Nephron progenitor cell (in vitro differentiated cells): Measurements from ENCODE around the gene SC5D.
A peak's percentile ranks its signal among the peaks of the same experiment; 100 is the strongest.

Experiments used
- DNase-seq: peaks from one replicate; pipeline ENCODE4 v3.0.0; 2021
- H3K27ac Mint-ChIP-seq: 2 replicates; pipeline ENCODE4 v1.8.0; 2021; ENCODE audit warnings: mild to moderate bottlenecking, moderate library complexity, mixed read lengths
- H3K27me3 Mint-ChIP-seq: 2 replicates; pipeline ENCODE4 v1.8.0; 2021; ENCODE audit warnings: mild to moderate bottlenecking, low read depth, mixed read lengths; ENCODE audit not compliant: poor library complexity
- H3K36me3 Mint-ChIP-seq: 2 replicates; pipeline ENCODE4 v1.8.0; 2021; ENCODE audit warnings: low read depth, mixed read lengths
- H3K4me1 Mint-ChIP-seq: 2 replicates; pipeline ENCODE4 v1.8.0; 2021; ENCODE audit warnings: mixed read lengths
- H3K4me3 Mint-ChIP-seq: 2 replicates; pipeline ENCODE4 v1.8.0; 2021; ENCODE audit warnings: mild to moderate bottlenecking, moderate library complexity, mixed read lengths
- H3K9me3 Mint-ChIP-seq: 2 replicates; pipeline ENCODE4 v1.8.0; 2021; ENCODE audit warnings: mild to moderate bottlenecking, moderate library complexity, mixed read lengths
- CTCF ChIP-seq: fragments of 200-600 bp; sonication (generic); IDR thresholded peaks from 2 replicates; pipeline ENCODE4 v1.5.0; 2021; ENCODE audit warnings: antibody characterized with exemption

The SC5D gene

GRCh38 chr11:121329781-121330395 is 37.3 kb downstream of the SC5D start:
- H3K9me3 Mint-ChIP-seq = no peaks in the 10 kb centered on the region
- no peak overlapping the region for H3K4me3 Mint-ChIP-seq
- TF ChIP-seq CTCF = no peak
- no peak for DNase-seq
- H3K36me3 Mint-ChIP-seq = no peaks in the 10 kb centered on the region
- peaks cover 11% of the 10 kb centered on the region for H3K27me3 Mint-ChIP-seq
- peaks cover 27% of the 10 kb centered on the region for H3K4me1 Mint-ChIP-seq
- no peak overlapping the region for H3K27ac Mint-ChIP-seq

DNA sequence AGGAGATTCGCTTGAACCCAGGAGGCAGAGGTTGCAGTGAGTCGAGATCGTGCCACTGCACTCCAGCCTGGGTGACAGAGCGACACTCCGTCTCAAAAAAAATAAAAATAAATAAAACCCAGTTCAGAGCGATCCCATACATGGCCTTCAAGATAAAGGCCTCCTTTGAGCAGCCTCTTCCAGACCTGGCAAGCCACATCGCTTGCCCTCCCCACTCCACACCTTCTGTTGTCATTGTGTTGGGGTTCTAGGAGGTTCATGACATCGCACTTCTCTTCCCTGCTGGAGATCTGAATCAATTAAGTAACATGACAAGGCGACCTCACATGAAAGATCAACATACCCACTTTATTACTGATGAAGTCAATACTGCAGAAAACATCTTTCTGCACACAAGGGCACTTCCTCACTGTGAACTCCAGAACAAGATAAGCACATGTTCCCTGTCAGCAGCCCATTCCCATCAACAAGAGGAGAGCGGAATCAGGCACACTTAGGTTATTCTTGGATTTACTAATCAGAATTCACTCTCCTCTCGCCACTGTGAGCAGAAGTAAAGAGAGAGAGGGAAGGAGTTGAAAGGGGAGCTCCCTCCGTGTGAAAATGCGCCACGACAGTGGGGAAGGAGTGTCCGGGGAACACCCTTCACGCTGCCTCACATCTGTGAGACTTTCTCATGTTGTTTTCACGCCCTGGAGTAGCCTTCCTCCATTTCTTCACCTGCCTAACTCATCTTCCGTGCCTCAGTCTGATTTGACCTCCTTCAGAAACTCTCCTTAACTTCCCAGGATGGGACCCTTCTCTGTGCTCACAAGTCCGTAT is 38.3 kb downstream of the SC5D start:
- Mint-ChIP-seq H3K9me3 (no peaks in the 10 kb centered on the region), H3K4me3 (no peak overlapping the region), H3K4me1 (peaks cover 27% of the 10 kb centered on the region), H3K36me3 (no peaks in the 10 kb centered on the region), H3K27ac (peak overlapping the region; percentile 10), H3K27me3 (peaks cover 6% of the 10 kb centered on the region)
- no peak for DNase-seq
- no peak for TF ChIP-seq CTCF

GRCh38 chr11:121334973-121335710 is 42.6 kb downstream of the SC5D start:
- no peak overlapping the region for H3K27ac Mint-ChIP-seq
- DNase-seq = no peak
- H3K4me1 Mint-ChIP-seq = peaks cover 43% of the 10 kb centered on the region
- H3K36me3 Mint-ChIP-seq = no peaks in the 10 kb centered on the region
- TF ChIP-seq CTCF = no peak
- H3K9me3 Mint-ChIP-seq = no peaks in the 10 kb centered on the region
- no peak overlapping the region for H3K4me3 Mint-ChIP-seq
- H3K27me3 Mint-ChIP-seq = peaks cover 15% of the 10 kb centered on the region

DNA sequence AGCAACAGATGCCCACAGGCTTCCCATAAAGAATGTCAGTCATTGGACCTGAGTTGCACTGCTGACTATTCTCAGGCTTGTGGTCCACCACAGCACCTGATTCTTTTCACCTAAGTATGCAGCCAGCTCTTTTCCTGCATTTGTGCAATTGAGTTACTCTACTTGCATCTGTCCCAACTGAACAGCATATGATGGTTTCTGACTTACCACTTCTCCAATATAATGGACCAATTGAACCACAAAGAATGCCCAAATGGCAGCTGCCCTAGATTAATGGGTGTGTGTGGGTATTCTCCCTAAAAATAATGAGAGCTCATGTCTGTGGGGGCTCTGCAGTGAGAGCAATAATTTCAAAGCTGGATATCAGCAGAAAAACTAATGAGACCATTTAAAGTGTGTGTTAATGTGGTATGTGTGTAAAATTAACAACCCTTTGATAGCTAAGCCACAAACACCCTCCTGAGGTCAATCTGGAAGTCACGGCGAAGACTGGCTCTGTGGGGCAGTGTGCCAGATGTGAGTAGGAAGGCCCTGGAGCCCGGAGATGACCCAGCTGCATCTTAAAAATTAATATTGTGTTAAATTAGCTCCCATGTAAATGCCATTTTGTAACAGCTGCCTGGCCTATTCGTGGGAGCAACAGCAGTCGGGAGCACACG is 43.8 kb downstream of the SC5D start:
- Mint-ChIP-seq H3K9me3 (no peaks in the 10 kb centered on the region), H3K36me3 (no peaks in the 10 kb centered on the region), H3K4me1 (peaks cover 34% of the 10 kb centered on the region), H3K4me3 (no peak overlapping the region), H3K27ac (no peak overlapping the region), H3K27me3 (peaks cover 11% of the 10 kb centered on the region)
- no peak for DNase-seq
- no peak for TF ChIP-seq CTCF

DNA sequence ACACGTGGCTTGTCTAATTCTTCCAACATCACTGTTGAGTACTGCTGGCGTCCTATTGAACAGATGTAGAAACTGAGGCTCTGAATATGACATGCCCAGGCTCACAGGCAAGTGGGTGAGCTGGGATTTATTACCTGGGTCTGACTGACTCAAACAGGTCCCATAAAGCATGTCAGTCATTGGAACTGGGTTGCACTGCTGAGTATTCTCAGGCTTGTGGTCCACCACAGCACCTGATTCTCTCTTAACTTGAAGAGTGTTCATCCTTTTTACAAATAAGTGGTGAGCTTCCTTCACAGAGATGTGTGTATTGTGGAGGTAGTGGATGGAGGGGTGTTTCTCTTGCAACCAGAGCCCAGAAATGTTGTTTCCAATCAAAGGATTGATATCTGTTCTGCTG is 44.5 kb downstream of the SC5D start:
- H3K27me3 Mint-ChIP-seq = peaks cover 11% of the 10 kb centered on the region
- H3K4me3 Mint-ChIP-seq = no peak overlapping the region
- TF ChIP-seq CTCF = no peak
- no peak for DNase-seq
- no peaks in the 10 kb centered on the region for H3K9me3 Mint-ChIP-seq
- H3K27ac Mint-ChIP-seq = no peak overlapping the region
- H3K4me1 Mint-ChIP-seq = peaks cover 33% of the 10 kb centered on the region
- H3K36me3 Mint-ChIP-seq = no peaks in the 10 kb centered on the region
